K562 (cell line): Measurements from ENCODE around the gene ATP5PB. TPM values are rescaled to one million over a fixed set of nuclear protein-coding genes. Genes with fewer than 3 reads are reported as not detected.

Source experiments
- ASH1L ChIP-seq: fragments of 450-650 bp; IDR thresholded peaks from 2 replicates; pipeline ENCODE4 v1.6.1; 2018; ENCODE audit warnings: borderline replicate concordance, mild to moderate bottlenecking, low read depth; ENCODE audit not compliant: partially characterized antibody
- CAMTA2 ChIP-seq: fragments of 250-450 bp; sonication (Bioruptor Pico); conservative IDR thresholded peaks from 2 replicates; pipeline ENCODE4 v1.5.1; 2022
- E4F1 ChIP-seq: fragments of 250-450 bp; sonication (Bioruptor Pico); IDR thresholded peaks from 2 replicates; pipeline ENCODE4 v1.5.0; 2021; ENCODE audit warnings: mild to moderate bottlenecking, borderline replicate concordance
- GABPA ChIP-seq: fragments of 200-800 bp; sonication (Bioruptor generic); conservative IDR thresholded peaks from 2 replicates; pipeline ENCODE4 v1.6.1; 2016; ENCODE audit warnings: low read depth, missing genetic modification characterization, missing compliant biosample characterization
- HNRNPL ChIP-seq: fragments of 200-400 bp; formaldehyde crosslinking; IDR thresholded peaks from 2 replicates; pipeline ENCODE4 v1.6.1; 2017; ENCODE audit warnings: low read depth, mild to moderate bottlenecking, low read length
- MNT ChIP-seq, 2 experiments: fragments of 450-650 bp; conservative IDR thresholded peaks; 2 replicates each; pipeline ENCODE4 v1.6.1; 2017; ENCODE audit warnings: mild to moderate bottlenecking in 2 of 2, moderate library complexity in 2 of 2
- PATZ1 ChIP-seq: fragments of 250-450 bp; sonication (Bioruptor Pico); IDR thresholded peaks from 2 replicates; pipeline ENCODE4 v1.5.0; 2020; ENCODE audit warnings: mild to moderate bottlenecking, borderline replicate concordance
- SMARCA4 ChIP-seq: fragments of 450-650 bp; IDR thresholded peaks from 2 replicates; pipeline ENCODE4 v1.6.1; 2016
- SMARCA5 ChIP-seq: fragments of 450-650 bp; IDR thresholded peaks from 2 replicates; pipeline ENCODE4 v1.6.1; 2016
- SMARCC2 ChIP-seq: fragments of 450-650 bp; IDR thresholded peaks from 2 replicates; pipeline ENCODE4 v1.6.1; 2017; ENCODE audit warnings: antibody characterized with exemption, moderate library complexity, mild to moderate bottlenecking, low read depth
- TFAP4 ChIP-seq: sonication (generic); formaldehyde crosslinking; IDR thresholded peaks from 2 replicates; pipeline ENCODE4 v1.8.0; 2022; ENCODE audit warnings: missing genetic modification reagents, mild to moderate bottlenecking, moderate library complexity, borderline replicate concordance
- ZNF592 ChIP-seq: fragments of 450-650 bp; IDR thresholded peaks from 2 replicates; pipeline ENCODE4 v1.6.1; 2017; ENCODE audit warnings: antibody characterized with exemption, mild to moderate bottlenecking
- polyA plus RNA-seq, 8 experiments: library from polyadenylated mRNA; depleted of rRNA in 4 of 8; stranded (reverse) in 5 of 8; unstranded in 3 of 8; fragments of >200 nt; fragmentation: Nextera tagmentation in 2 of 8; fragmentation: Illumina TruSeq in 1 of 8; extraction: Ambion mirVana in 2 of 8; extraction: Trizol in 1 of 8; gene quantifications; 2 replicates each; pipeline versions ENCODE4 v1.2.1 to v1.2.3, GENCODE V29; 2011 to 2014; ENCODE audit warnings: inconsistent platforms in 1 of 8, missing spikeins in 1 of 8
- total RNA-seq, 7 experiments: library from RNA; depleted of rRNA in 6 of 7; stranded (reverse); fragments of >200 nt in 6 of 7; fragmentation: Illumina TruSeq in 2 of 7; extraction: Trizol in 2 of 7; gene quantifications; 2 replicates each; pipeline versions ENCODE4 v1.2.1 to v1.2.3, GENCODE V29; 2011 to 2021; ENCODE audit warnings: low replicate concordance in 1 of 7
- TF ChIP-seq, protein P1 (sequence below): fragments of 250-450 bp; sonication (Bioruptor Pico); IDR thresholded peaks from 2 replicates; pipeline ENCODE4 v1.8.0; 2022; ENCODE audit warnings: inconsistent platforms

ATP5PB gene
- total and polyA plus RNA-seq, 9 of the 15 experiments (the other 6 are each of a cell fraction or from before 2014, with no cell fraction given): 651 to 2,735 (median 1,061) TPM

DNA sequence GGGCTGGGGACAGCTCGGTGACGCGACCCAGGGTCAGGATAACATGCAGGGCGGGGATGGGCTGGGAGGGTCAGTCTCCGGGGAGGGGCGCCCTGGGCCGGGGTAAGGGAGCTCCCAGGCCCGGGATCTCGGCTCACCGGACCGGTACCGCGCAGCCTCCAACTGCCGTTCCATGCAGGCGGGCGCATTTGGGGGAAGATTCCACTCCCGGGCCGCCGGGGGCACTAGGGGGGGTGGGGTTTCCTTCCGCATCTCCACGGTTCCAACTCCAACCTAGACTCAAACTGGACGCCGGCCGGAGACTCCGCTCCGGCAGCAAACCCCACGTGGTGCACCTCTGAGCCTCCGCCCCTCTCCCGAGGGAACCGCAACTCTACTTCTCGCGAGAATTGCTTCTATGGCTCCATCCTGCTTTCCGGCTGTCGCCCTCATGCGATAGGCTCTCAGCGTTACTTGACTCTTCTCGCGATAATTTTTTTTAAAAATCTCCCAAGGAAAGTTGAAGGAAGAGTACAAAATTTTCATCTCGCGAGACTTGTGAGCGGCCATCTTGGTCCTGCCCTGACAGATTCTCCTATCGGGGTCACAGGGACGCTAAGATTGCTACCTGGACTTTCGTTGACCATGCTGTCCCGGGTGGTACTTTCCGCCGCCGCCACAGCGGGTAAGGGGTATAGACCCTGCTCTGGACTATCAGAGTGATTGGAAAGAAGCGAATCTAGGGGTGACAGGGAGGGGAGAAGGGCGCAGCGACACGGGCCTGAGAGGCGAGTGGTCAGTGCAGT lies at the start of gene ATP5PB, which contains the start of gene WDR77 (continued):
- TF ChIP-seq ZNF592 (0 out of 2 replicates have a peak, but pooled peaks have one; percentile 10), GABPA (tag) (peak; percentile 57), PATZ1 (CRISPR knock-in tag) (no peak), ASH1L (peak; percentile 66), HNRNPL (no peak), CAMTA2 (CRISPR knock-in tag) (no peak), TFAP4 (peak; percentile 49; the same call in 1 of the 2 replicates), SMARCA4 (no peak), E4F1 (CRISPR knock-in tag) (peak; percentile 91), SMARCC2 (no peak), SMARCA5 (no peak), MNT (conservative IDR thresholded peaks at IDR 0.05) (peak; percentile 98 to 99)
- TF ChIP-seq, protein P1, sequence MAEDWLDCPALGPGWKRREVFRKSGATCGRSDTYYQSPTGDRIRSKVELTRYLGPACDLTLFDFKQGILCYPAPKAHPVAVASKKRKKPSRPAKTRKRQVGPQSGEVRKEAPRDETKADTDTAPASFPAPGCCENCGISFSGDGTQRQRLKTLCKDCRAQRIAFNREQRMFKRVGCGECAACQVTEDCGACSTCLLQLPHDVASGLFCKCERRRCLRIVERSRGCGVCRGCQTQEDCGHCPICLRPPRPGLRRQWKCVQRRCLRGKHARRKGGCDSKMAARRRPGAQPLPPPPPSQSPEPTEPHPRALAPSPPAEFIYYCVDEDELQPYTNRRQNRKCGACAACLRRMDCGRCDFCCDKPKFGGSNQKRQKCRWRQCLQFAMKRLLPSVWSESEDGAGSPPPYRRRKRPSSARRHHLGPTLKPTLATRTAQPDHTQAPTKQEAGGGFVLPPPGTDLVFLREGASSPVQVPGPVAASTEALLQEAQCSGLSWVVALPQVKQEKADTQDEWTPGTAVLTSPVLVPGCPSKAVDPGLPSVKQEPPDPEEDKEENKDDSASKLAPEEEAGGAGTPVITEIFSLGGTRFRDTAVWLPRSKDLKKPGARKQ (CRISPR knock-in tag): no peak
